Esophagus squamous epithelium (tissue), 5 donors: ENCODE data around the gene TUBGCP2. TPM values are rescaled to one million over a fixed set of nuclear protein-coding genes. Genes with fewer than 3 reads are reported as not detected.

Experiments used
- DNase-seq: peaks from one replicate; lab custom pipeline; 2025; lab: John Stamatoyannopoulos, UW
- H3K27ac ChIP-seq, 4 donors: fragments of 200-600 bp; sonication (generic); one replicate each; pipeline ENCODE4 v1.5.1; 2016 to 2019; ENCODE audit warnings: mild to moderate bottlenecking in 1 of 4
- H3K27me3 ChIP-seq, 4 donors: fragments of 200-600 bp; sonication (generic); 1 replicate in 3 of 4; 2 replicates in 1 of 4; pipeline versions ENCODE4 v1.5.1 to v1.6.0; 2017 to 2021; ENCODE audit warnings: antibody characterized with exemption in 1 of 4
- H3K36me3 ChIP-seq, 3 donors: fragments of 200-600 bp; sonication (generic); one replicate each; pipeline ENCODE4 v1.5.1; 2016 to 2019
- H3K4me1 ChIP-seq, 3 donors: fragments of 200-600 bp; sonication (generic); one replicate each; pipeline ENCODE4 v1.5.1; 2017 to 2019
- H3K4me3 ChIP-seq, 4 donors: fragments of 200-600 bp; sonication (generic); 1 replicate in 3 of 4; 2 replicates in 1 of 4; pipeline ENCODE4 v1.5.1; 2016 to 2019; ENCODE audit warnings: mild to moderate bottlenecking in 2 of 4, moderate library complexity in 1 of 4
- H3K9me3 ChIP-seq, 3 donors: fragments of 200-600 bp; sonication (generic); one replicate each; pipeline ENCODE4 v1.5.1; 2016 to 2019
- POLR2A ChIP-seq, 4 donors: fragments of 450-650 bp; IDR thresholded peaks; one replicate each; pipeline ENCODE4 v1.6.1; 2017; ENCODE audit warnings: antibody characterized with exemption in 4 of 4, mild to moderate bottlenecking in 4 of 4, moderate library complexity in 3 of 4
- WGBS, 2 donors: methylation state at CpG; one replicate each; pipeline ENCODE4 v1.1.5; 2018; 5-methylcytosine and 5-hydroxymethylcytosine counted together
- intact Hi-C: fragments of 100-400 bp; cut with DNase I; formaldehyde crosslinking; loops from one replicate; pipeline ENCODE4 v1.15.0; 2022
- total RNA-seq, 4 donors: library from RNA; depleted of rRNA; stranded (reverse); fragments of >200 nt; gene quantifications; one replicate each; pipeline ENCODE4 v1.1.0, GENCODE V29; 2016
- TF ChIP-seq, protein P1 (sequence below), 6 experiments: fragments of 450-650 bp in 4 of 6; fragments of 200-600 bp in 2 of 6; sonication (generic) in 2 of 6; IDR thresholded peaks; one replicate each; pipeline ENCODE4 v1.5.1; 2016 to 2019; ENCODE audit warnings: antibody characterized with exemption in 6 of 6, mild to moderate bottlenecking in 4 of 6, moderate library complexity in 4 of 6
- donor health status: DM: yes; HTN: yes; CAD: no.

Gene TUBGCP2
- total RNA-seq, 4 donors from 2014 or later: 28.4 to 44.4 (median 38.9) TPM

DNA sequence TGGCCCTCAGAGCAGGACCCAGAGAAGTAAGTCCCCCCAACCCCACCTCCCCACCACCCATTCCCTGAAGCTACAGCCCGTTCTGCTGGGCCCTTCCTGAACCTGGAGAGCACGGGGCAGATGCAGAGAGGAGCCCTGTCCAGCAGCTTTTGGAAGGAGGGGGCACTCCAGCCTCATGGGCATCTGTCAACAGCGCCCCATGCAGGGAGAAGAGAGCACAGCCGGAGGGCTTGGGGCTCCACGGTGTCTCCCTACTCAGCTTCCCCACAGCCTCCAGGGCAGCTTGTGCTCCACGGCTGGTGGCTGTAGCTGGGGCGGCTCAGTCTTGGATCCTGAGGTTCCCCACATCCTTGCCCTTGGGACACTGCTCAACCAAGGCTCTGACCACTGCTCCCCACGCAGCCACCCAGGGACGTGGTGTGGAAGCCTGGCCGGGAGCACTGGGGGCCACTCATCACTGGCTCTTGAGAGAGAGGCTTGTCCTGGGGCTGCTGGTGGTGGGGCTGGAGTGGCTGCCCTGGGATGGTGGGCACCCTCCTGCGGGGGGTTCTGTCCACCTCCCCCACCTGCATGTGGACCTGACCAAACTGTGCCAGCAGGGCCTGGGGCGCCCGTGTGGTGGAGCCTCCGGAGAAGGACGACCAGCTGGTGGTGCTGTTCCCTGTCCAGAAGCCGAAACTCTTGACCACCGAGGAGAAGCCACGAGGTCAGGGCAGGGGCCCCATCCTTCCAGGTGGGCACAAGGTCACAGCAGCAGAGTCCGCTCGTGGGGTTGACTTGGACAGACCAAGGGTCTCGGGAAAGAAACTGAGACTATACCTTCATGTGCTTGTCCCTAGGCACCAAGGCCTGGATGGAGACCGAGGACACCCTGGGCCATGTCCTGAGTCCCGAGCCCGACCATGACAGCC, 43.0 kb upstream of the TUBGCP2 start:
- H3K9me3 ChIP-seq: no peaks in the 10 kb centered on the region
- no peak for TF ChIP-seq POLR2A (IDR thresholded peaks at IDR 0.05)
- TF ChIP-seq, protein P1, sequence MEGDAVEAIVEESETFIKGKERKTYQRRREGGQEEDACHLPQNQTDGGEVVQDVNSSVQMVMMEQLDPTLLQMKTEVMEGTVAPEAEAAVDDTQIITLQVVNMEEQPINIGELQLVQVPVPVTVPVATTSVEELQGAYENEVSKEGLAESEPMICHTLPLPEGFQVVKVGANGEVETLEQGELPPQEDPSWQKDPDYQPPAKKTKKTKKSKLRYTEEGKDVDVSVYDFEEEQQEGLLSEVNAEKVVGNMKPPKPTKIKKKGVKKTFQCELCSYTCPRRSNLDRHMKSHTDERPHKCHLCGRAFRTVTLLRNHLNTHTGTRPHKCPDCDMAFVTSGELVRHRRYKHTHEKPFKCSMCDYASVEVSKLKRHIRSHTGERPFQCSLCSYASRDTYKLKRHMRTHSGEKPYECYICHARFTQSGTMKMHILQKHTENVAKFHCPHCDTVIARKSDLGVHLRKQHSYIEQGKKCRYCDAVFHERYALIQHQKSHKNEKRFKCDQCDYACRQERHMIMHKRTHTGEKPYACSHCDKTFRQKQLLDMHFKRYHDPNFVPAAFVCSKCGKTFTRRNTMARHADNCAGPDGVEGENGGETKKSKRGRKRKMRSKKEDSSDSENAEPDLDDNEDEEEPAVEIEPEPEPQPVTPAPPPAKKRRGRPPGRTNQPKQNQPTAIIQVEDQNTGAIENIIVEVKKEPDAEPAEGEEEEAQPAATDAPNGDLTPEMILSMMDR (IDR thresholded peaks at IDR 0.05): no peak
- H3K4me1 ChIP-seq: peaks cover 2 to 18% (median 3%) of the 10 kb centered on the region in 3 donors
- no peak overlapping the region for H3K27ac ChIP-seq
- DNase-seq: no peak
- intact Hi-C loops: no loop called here
- H3K36me3 ChIP-seq: no peaks in the 10 kb centered on the region
- peaks cover 0 to 52% (median 0%) of the 10 kb centered on the region in 4 donors for H3K27me3 ChIP-seq
- H3K4me3 ChIP-seq: no peak overlapping the region
- WGBS, 2 donors: 100% methylated on average over 1 of the region's 24 CpGs; no CpG with 5 or more reads in 1 of the 2 donors

DNA sequence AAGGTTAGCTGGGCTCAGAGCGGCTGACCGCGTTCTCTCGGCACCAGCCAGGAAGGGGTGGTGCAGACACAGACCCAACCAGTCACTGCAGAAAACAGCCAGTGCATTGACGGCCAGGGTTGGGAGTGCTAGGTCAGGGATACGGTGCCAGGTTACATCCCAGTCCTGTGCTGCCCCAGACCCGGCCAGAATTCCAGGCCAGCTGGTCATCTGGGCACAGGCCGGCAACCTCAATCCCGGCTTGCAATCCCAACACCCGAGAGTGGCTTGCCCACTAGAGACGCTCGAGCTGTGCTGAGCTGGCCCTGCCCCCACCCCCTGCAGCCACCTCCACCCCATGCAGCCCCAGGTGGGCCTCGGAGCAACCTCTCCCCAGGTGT, 42.3 kb upstream of the TUBGCP2 start:
- 36 to 60% methylated on average over 3 to 4 of the region's 13 CpGs for WGBS, 2 donors
- intact Hi-C loops: no loop called here

DNA sequence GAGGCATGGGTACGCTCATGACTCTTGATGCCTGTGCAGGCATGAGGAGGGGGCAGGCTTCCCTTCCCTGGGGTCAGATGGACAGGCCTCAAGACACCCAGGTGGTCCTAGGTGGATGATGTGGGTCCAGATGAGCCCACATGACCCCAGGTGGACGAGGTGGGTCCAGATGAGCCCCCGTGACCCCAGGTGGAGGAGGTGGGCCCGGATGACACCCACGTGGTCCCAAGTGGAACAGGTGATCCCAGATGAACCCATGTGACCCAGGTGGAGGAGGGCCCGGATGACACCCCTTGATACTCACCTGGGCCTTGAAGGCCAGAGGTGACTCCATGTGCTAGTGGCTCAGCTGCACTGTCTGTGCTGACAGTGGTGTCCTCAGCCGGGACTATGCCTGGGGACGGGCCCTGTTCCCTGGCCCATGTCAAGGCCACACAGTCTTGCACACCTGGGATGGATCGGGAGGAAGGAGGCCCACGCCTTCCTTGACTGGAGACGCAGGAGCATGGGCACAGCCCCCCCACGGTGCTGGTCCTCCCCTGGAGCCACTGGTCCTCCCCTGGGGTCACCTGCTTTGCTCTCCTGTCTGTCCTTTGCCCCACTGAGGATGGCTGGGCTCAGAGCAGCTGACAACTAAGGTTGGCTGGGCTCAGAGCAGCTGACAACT, 41.7 kb upstream of the TUBGCP2 start:
- no peak overlapping the region for H3K4me3 ChIP-seq
- no peaks in the 10 kb centered on the region for H3K9me3 ChIP-seq
- TF ChIP-seq POLR2A (IDR thresholded peaks at IDR 0.05): no peak
- TF ChIP-seq, protein P1 (IDR thresholded peaks at IDR 0.05): no peak
- H3K4me1 ChIP-seq: peaks cover 0 to 7% (median 0%) of the 10 kb centered on the region in 3 donors
- no peak overlapping the region for H3K27ac ChIP-seq
- DNase-seq: no peak
- no peaks in the 10 kb centered on the region for H3K36me3 ChIP-seq
- intact Hi-C loops: no loop called here
- peaks cover 0 to 61% (median 0%) of the 10 kb centered on the region in 4 donors for H3K27me3 ChIP-seq
- 90% methylated on average over 5 of the region's 12 CpGs; no CpG with 5 or more reads in 1 of the 2 donors for WGBS, 2 donors

More for the DNA sequence above, 42.3 kb upstream of the TUBGCP2 start:
- Histone ChIP-seq H3K36me3 (no peaks in the 10 kb centered on the region), H3K4me1 (peaks cover 0 to 11% (median 0%) of the 10 kb centered on the region in 3 donors), H3K27ac (no peak overlapping the region), H3K9me3 (no peaks in the 10 kb centered on the region), H3K4me3 (no peak overlapping the region), H3K27me3 (peaks cover 0 to 56% (median 0%) of the 10 kb centered on the region in 4 donors)
- no peak for DNase-seq
- TF ChIP-seq POLR2A (IDR thresholded peaks at IDR 0.05): no peak
- TF ChIP-seq, protein P1 (IDR thresholded peaks at IDR 0.05): no peak

DNA sequence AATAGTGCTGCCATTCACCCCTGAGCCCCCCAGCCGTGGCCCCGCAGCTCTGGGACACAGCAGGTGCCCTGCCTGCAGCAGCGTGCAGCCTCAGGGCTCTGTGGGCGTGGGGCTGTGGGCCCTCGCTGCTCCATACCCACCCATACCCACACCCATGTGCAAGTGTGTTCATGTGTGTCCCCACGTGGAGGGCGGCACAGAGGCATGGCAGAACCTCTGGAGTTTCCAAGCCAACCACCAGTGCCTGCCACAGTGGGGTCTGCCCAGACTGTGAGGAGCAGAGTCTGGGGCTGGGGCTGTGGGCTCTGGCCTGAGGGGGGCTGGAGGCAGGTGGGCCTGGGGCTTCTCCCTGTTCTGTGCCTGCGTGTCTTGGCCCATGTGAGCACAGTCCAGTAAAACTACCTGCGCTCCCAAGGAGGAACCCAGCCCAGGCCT, 40.9 kb upstream of the TUBGCP2 start:
- 53% methylated on average over 2 of the region's 9 CpGs; no CpG with 5 or more reads in 1 of the 2 donors for WGBS, 2 donors
- TF ChIP-seq POLR2A (IDR thresholded peaks at IDR 0.05): no peak
- TF ChIP-seq, protein P1 (IDR thresholded peaks at IDR 0.05): no peak
- Histone ChIP-seq H3K27me3 (peaks cover 0 to 69% (median 0%) of the 10 kb centered on the region in 4 donors), H3K4me3 (no peak overlapping the region), H3K27ac (no peak overlapping the region), H3K36me3 (no peaks in the 10 kb centered on the region), H3K4me1 (peaks cover 0 to 7% (median 0%) of the 10 kb centered on the region in 3 donors), H3K9me3 (no peaks in the 10 kb centered on the region)
- intact Hi-C loops: no loop called here
- no peak for DNase-seq
